Endothelial cell of umbilical vein (primary cell): ENCODE results near the gene MYEOV. TPM values are rescaled to one million over a fixed set of nuclear protein-coding genes. Genes with fewer than 3 reads are reported as not detected.

Source experiments
- BruUV-seq: library from RNA; stranded (reverse); fragments of 400-500 nt; replicated peaks from 2 replicates; lab custom pipeline; 2021; lab: Mats Ljungman, UMichigan
- CTCF ChIA-PET: fragments of 300-600, 350-600 bp; sonication (Branson Sonifier 250); formaldehyde crosslinking; loops from one replicate; lab custom pipeline; 2021; ENCODE audit warnings: antibody characterized with exemption, inconsistent platforms; lab: Charles Lee
- POLR2A ChIA-PET: fragments of 300-600, 350-600 bp; sonication (Branson Sonifier 250); formaldehyde crosslinking; loops from one replicate; lab custom pipeline; 2021; ENCODE audit warnings: antibody characterized with exemption, inconsistent platforms; lab: Charles Lee
- DNase-seq: peaks from one replicate; pipeline ENCODE4 v3.0.0-alpha.2; 2011; ENCODE audit warnings: low read depth, low spot score
- FAIRE-seq: peaks from 2 replicates; lab custom pipeline; 2011; peaks lifted over from hg19 to GRCh38; lab: Jason Lieb, UNC
- H2AFZ ChIP-seq: 2 replicates; pipeline ENCODE4 v1.6.0; 2012; ENCODE audit warnings: low read depth, low read length, control low read depth, inconsistent platforms
- H3K27ac ChIP-seq: 2 replicates; pipeline ENCODE4 v1.5.1; 2011; ENCODE audit warnings: low read depth, mild to moderate bottlenecking, control low read depth, low read length, moderate library complexity; ENCODE audit not compliant: insufficient read depth
- H3K27me3 ChIP-seq, 2 experiments: 2 replicates each; pipeline versions ENCODE4 v1.6.0 to v1.6.1; 2011; ENCODE audit warnings: low read length in 2 of 2, mixed read lengths in 1 of 2; ENCODE audit not compliant: control insufficient read depth in 2 of 2, insufficient read depth in 2 of 2
- H3K36me3 ChIP-seq, 2 experiments: 2 replicates in 1 of 2; 3 replicates in 1 of 2; pipeline ENCODE4 v1.5.1; 2011; ENCODE audit warnings: low read length in 2 of 2, mild to moderate bottlenecking in 1 of 2, moderate library complexity in 1 of 2; ENCODE audit not compliant: control insufficient read depth in 2 of 2, insufficient read depth in 2 of 2; ENCODE audit errors: extremely low read depth in 1 of 2
- H3K4me1 ChIP-seq: 3 replicates; pipeline ENCODE4 v1.5.1; 2011; ENCODE audit warnings: mild to moderate bottlenecking, low read length; ENCODE audit not compliant: control insufficient read depth, insufficient read depth; ENCODE audit errors: extremely low read depth
- H3K4me2 ChIP-seq: 2 replicates; pipeline ENCODE4 v1.6.1; 2011; ENCODE audit warnings: low read length, control low read depth, mixed read lengths; ENCODE audit not compliant: insufficient read depth
- H3K4me3 ChIP-seq, 3 experiments: fragments of 200-600 bp in 1 of 3; sonication (generic), shearing (Covaris generic) in 1 of 3; replicated peaks in 1 of 3; 2 replicates each; pipeline ENCODE4 v1.5.1; 2011 to 2016; ENCODE audit warnings: control low read depth in 3 of 3, low read length in 3 of 3, mild to moderate bottlenecking in 2 of 3, inconsistent platforms in 1 of 3, low read depth in 1 of 3, moderate library complexity in 1 of 3; ENCODE audit not compliant: insufficient read depth in 1 of 3
- H3K79me2 ChIP-seq: 2 replicates; pipeline ENCODE4 v1.6.0; 2012; ENCODE audit warnings: low read length, inconsistent platforms; ENCODE audit not compliant: control insufficient read depth, insufficient read depth
- H3K9ac ChIP-seq: replicated peaks from 2 replicates; pipeline ENCODE3; 2011; ENCODE audit warnings: low read length, control low read depth; ENCODE audit not compliant: insufficient read depth; ENCODE audit errors: extremely low read depth
- H3K9me1 ChIP-seq: replicated peaks from 3 replicates; pipeline ENCODE4 v1.6.0; 2011; ENCODE audit warnings: mild to moderate bottlenecking, low read length; ENCODE audit not compliant: control insufficient read depth, insufficient read depth; ENCODE audit errors: extremely low read depth
- H3K9me3 ChIP-seq: replicated peaks from 2 replicates; pipeline ENCODE4 v1.5.1; 2012; ENCODE audit warnings: low read length, inconsistent platforms; ENCODE audit not compliant: control insufficient read depth, insufficient read depth
- H4K20me1 ChIP-seq: replicated peaks from 2 replicates; pipeline ENCODE3; 2011; ENCODE audit warnings: mild to moderate bottlenecking, low read length; ENCODE audit not compliant: control insufficient read depth, insufficient read depth; ENCODE audit errors: extremely low read depth
- EZH2 ChIP-seq: IDR thresholded peaks from 2 replicates; pipeline ENCODE4 v1.6.1; 2012; ENCODE audit warnings: borderline replicate concordance, low read depth, mild to moderate bottlenecking, moderate library complexity, low read length, inconsistent platforms; ENCODE audit not compliant: severe bottlenecking
- FOS ChIP-seq: IDR thresholded peaks from 2 replicates; pipeline ENCODE4 v1.6.1; 2011; ENCODE audit warnings: mild to moderate bottlenecking, low read length, moderate library complexity, borderline replicate concordance; ENCODE audit not compliant: insufficient read depth
- GATA2 ChIP-seq: IDR thresholded peaks from 2 replicates; pipeline ENCODE4 v1.7.0; 2011; ENCODE audit warnings: low read depth, mild to moderate bottlenecking, moderate library complexity, mixed read lengths, low read length; ENCODE audit not compliant: insufficient read length, insufficient read depth
- JUN ChIP-seq: IDR thresholded peaks from 2 replicates; pipeline ENCODE4 v1.6.1; 2011; ENCODE audit warnings: borderline replicate concordance, low read depth; ENCODE audit not compliant: insufficient read length, insufficient read depth
- MYC ChIP-seq: IDR thresholded peaks from one replicate; pipeline ENCODE4 v1.6.1; 2011; ENCODE audit warnings: mild to moderate bottlenecking, low read depth, low read length
- dilution Hi-C: fragments of 300-500 bp; cut with MboI; formaldehyde crosslinking; loops from one replicate; pipeline ENCODE4 v1.15.0; 2019; ENCODE audit warnings: low sequenced_read_pairs; ENCODE audit not compliant: extremely low pct_ligation_motif_present
- intact Hi-C: fragments of 100-400 bp; cut with micrococcal nuclease; formaldehyde crosslinking; loops from one replicate; pipeline ENCODE4 v1.10.0; 2022
- polyA plus RNA-seq, 4 experiments: library from polyadenylated mRNA; depleted of rRNA in 3 of 4; stranded (reverse) in 3 of 4; unstranded in 1 of 4; fragments of >200 nt; gene quantifications; 2 replicates each; pipeline versions ENCODE4 v1.2.1 to v1.2.3, GENCODE V29; 2011 to 2012; ENCODE audit warnings: missing spikeins in 1 of 4
- total RNA-seq: library from RNA; stranded (reverse); gene quantifications from 2 replicates; pipeline ENCODE4 v1.2.3, GENCODE V29; 2021
- TF ChIP-seq, protein P1 (sequence below), 2 donors: IDR thresholded peaks; 1 replicate in 1 of 2; 2 replicates in 1 of 2; pipeline ENCODE4 v1.5.1; 2011; ENCODE audit warnings: low read length in 2 of 2, mild to moderate bottlenecking in 2 of 2, moderate library complexity in 2 of 2, control low read depth in 1 of 2, inconsistent platforms in 1 of 2, low read depth in 1 of 2; ENCODE audit not compliant: insufficient read depth in 1 of 2; ENCODE audit errors: extremely low read depth in 1 of 2

MYEOV gene
- total and polyA plus RNA-seq, 2 donors (not counting 3 experiments of a cell fraction or from before 2014, with no cell fraction given) = 3.8 to 14.4 TPM

GRCh38 chr11:69308936-69309615, 15.1 kb downstream of the MYEOV start:
- ChIA-PET POLR2A (no interaction called here), CTCF (no interaction called here)
- DNase-seq (no peak), FAIRE-seq (no peak)
- intact Hi-C loops (no loop called here), dilution Hi-C loops (no loop called here)
- Histone ChIP-seq H3K27ac (no peak overlapping the region), H3K4me2 (no peak overlapping the region), H3K79me2 (peaks cover 4% of the 10 kb centered on the region), H3K27me3 (no peaks in the 10 kb centered on the region), H4K20me1 (no peaks in the 10 kb centered on the region), H3K9me1 (no peaks in the 10 kb centered on the region), H2AFZ (no peak overlapping the region), H3K4me3 (no peak overlapping the region), H3K4me1 (peaks cover 22% of the 10 kb centered on the region), H3K9me3 (no peaks in the 10 kb centered on the region), H3K36me3 (no peaks in the 10 kb centered on the region), H3K9ac (no peak overlapping the region)
- no peak for TF ChIP-seq EZH2
- TF ChIP-seq JUN = no peak
- no peak for TF ChIP-seq FOS
- no peak for TF ChIP-seq GATA2
- no TSS peak for BruUV-seq

GRCh38 chr11:69309631-69310280, 15.8 kb downstream of the MYEOV start:
- TF ChIP-seq, protein P1, sequence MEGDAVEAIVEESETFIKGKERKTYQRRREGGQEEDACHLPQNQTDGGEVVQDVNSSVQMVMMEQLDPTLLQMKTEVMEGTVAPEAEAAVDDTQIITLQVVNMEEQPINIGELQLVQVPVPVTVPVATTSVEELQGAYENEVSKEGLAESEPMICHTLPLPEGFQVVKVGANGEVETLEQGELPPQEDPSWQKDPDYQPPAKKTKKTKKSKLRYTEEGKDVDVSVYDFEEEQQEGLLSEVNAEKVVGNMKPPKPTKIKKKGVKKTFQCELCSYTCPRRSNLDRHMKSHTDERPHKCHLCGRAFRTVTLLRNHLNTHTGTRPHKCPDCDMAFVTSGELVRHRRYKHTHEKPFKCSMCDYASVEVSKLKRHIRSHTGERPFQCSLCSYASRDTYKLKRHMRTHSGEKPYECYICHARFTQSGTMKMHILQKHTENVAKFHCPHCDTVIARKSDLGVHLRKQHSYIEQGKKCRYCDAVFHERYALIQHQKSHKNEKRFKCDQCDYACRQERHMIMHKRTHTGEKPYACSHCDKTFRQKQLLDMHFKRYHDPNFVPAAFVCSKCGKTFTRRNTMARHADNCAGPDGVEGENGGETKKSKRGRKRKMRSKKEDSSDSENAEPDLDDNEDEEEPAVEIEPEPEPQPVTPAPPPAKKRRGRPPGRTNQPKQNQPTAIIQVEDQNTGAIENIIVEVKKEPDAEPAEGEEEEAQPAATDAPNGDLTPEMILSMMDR (IDR thresholded peaks at IDR 0.05; ENCODE audit: extremely low read depth in 1 of 2, insufficient read depth in 1 of 2, low read depth in 1 of 2, low read length in 2 of 2) = no peak
- no peak for TF ChIP-seq FOS
- no peak for TF ChIP-seq EZH2
- TF ChIP-seq MYC = no peak
- Histone ChIP-seq H3K79me2 (no peaks in the 10 kb centered on the region), H3K4me3 (no peak overlapping the region), H3K4me1 (peaks cover 22% of the 10 kb centered on the region), H3K27me3 (no peaks in the 10 kb centered on the region), H3K27ac (no peak overlapping the region), H3K9me1 (no peaks in the 10 kb centered on the region), H3K36me3 (no peaks in the 10 kb centered on the region), H2AFZ (no peak overlapping the region), H3K9me3 (no peaks in the 10 kb centered on the region), H3K4me2 (no peak overlapping the region), H3K9ac (no peak overlapping the region), H4K20me1 (no peaks in the 10 kb centered on the region)
- dilution Hi-C loops = no loop called here
- FAIRE-seq (peak; percentile 65), DNase-seq (no peak)
- ChIA-PET CTCF (no interaction called here), POLR2A (no interaction called here)
- BruUV-seq = no TSS peak
- intact Hi-C loops = no loop called here
